GM18526 (cell line): ENCODE data around the gene BAIAP2L2.

Source experiments
- POLR2A ChIP-seq: IDR thresholded peaks from 3 replicates; pipeline ENCODE4 v1.6.1; 2011; ENCODE audit not compliant: insufficient read length; ENCODE audit errors: extremely low read depth

Gene BAIAP2L2, protein sequence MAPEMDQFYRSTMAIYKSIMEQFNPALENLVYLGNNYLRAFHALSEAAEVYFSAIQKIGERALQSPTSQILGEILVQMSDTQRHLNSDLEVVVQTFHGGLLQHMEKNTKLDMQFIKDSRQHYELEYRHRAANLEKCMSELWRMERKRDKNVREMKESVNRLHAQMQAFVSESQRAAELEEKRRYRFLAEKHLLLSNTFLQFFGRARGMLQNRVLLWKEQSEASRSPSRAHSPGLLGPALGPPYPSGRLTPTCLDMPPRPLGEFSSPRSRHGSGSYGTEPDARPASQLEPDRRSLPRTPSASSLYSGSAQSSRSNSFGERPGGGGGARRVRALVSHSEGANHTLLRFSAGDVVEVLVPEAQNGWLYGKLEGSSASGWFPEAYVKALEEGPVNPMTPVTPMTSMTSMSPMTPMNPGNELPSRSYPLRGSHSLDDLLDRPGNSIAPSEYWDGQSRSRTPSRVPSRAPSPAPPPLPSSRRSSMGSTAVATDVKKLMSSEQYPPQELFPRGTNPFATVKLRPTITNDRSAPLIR

DNA sequence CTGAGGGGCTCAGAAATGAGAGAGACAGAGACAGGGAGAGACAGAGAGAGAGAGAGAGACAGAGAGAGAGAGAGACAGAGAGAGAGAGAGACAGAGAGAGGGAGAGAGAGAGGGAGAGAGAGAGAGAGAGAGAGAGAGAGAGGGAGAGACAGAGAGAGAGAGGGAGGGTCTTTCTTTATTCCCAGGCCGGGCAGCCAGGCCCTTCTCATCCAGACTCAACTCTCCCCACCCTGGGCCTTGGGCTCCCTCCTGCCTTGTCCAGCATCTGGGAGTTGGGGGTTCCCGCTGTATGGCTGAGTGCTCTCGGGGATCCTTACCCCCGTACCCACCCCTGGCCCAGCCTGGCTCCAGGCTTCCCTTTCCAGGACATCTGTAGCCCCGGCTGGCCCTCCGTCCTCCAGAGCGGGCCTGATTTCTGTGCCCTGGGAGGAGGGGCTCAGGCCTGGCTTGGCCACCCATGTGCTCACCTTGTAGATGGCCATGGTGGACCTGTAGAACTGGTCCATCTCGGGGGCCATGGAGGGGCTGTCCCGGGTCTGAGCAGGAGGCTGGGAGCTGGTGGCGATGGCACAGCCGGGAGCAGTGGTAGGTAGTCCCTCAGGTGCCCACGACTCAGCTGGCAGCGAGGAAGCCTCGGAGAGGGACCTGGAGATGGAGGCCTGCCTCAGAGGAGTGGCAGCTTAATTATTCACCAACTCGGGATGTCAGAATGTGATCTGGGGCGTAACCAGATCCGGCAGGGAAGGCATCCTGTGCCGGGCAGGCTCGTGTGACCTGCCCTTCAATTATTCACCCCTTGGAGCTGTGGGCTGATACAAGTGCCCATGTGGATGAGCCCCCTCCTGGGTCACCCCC, at the start of gene BAIAP2L2:
BAIAP2L2 (minus strand) TSS at position 677 of the 855 bp plus-strand sequence; CDS start at position 518, 159 bp downstream.
- TF ChIP-seq POLR2A: no peak

DNA sequence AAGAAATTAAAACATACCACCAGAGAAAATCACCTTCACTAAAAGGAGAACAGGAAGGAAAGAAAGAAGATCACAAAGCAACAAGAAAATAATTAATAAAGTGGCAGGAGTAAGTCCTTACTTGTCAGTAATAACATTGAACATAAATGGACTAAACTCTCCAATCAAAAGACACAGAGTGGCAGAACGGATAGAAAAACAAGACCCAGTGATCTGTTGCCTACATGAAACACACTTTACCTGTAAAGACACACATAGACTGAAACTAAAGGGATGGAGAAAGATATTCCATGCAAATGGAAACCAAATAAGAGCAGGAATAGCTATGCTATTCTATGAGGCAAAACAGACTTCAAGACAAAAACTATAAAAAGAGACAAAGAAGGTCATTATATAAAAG, 45.2 kb upstream of the BAIAP2L2 start:
- no peak for TF ChIP-seq POLR2A

DNA sequence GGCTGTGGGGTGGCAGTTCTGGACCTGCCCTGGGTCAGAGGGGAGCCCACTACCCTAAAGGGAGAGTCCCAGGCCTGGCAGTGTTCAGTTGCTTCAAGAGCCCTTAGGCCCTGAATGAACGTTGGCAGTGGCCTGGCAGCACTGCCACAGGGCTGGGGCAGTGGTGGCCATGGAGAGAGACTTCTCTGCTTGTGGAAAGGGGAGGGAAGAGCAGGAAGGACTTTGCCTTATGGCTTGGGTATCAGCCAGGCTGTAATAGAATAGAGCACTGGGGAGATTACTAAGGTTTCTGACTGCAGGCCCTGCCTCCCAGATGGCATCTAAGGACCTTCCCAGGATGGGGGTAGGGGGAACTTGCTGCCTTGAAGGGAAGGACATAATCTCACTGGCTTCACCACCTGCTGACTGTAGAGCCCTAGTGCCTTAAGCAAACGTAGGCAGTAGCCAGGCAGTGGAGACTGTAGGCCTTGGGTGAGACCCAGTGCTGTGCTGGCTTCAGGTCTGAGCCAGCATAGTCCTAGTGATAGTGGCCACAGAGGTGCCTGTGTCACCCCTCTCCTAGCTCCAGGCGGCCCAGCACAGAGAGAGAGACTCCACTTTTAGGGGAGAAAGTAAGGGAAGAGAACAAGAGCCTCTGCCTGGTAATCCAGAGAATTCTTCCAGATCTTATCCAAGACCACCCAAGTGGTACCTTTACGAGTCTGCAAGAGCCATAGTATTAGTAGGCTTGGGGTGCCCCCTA, 43.5 kb upstream of the BAIAP2L2 start:
- TF ChIP-seq POLR2A: no peak

DNA sequence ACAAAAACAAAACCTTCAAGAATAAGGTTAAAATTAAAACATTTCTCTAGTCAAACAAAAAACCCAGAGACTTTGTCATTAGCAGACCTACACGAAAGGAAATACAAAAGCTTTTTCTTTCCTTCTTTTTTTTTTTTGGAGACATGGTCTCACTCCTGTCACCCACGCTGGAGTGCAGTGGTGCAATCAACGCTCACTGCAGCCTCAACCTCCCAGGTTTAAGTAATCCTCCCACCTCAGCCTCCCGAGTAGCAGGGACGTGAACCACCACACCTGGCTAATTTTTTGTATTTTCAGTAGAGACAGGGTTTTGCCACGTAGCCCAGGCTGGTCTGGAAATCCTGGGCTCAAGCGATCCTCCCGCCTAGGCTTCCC, 40.6 kb upstream of the BAIAP2L2 start:
- no peak for TF ChIP-seq POLR2A

DNA sequence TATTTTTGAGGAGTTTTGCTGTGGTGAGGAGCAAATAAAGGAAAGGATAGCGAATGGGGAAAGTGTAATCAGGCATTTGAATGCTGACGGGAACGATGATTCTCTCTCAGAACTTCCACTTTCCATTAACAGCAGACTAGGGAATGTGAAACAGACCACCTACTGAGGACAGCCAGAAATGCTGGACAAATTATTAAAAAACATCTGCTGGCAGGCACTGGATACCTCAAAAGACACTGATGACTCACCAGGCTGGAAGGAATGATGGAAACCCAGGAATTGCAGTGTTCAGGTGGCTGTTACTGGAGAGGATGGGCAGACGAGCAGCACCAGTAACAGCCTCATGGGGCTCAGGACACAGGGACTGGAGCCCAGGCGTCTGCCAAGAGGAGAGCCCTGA, 37.8 kb upstream of the BAIAP2L2 start:
- TF ChIP-seq POLR2A: no peak

DNA sequence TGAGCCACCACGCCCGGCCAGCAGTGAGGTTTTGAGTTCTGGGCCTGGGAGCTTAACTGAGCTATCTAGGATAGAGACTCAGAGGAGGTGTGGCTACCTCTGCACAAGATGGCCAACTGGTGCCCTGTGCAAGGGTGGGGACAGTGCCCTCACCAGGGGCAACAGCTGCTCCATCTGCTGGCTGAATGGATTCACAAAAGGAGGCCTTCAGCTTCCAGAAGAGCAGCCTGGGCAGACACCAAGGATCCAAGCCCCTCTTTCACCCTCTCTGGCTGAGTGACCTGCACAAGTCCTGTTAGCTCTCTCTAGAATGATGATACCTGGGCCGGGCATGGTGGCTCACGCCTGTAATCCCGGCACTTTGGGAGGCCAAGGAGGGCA, 33.5 kb upstream of the BAIAP2L2 start:
- no peak for TF ChIP-seq POLR2A

DNA sequence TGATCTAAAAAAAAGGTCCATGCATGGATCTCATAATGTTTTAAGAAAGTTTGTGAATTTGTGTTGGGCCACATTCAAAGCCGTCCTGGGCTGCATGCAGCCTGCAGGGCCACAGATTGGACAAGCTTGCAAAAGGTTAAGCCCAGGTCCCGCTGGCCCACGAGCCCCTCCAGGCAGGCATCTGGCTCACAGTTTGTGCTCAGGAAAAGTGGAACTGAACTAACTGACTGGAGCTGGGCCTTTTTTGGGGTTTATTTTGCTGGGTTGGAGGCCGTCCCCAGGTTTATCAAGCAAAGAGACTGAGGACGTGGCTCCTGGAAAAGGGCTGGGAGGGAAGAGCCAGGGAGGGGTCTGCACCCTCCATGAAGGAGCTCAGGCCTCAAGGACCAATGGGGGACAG, 32.1 kb upstream of the BAIAP2L2 start:
- no peak for TF ChIP-seq POLR2A

DNA sequence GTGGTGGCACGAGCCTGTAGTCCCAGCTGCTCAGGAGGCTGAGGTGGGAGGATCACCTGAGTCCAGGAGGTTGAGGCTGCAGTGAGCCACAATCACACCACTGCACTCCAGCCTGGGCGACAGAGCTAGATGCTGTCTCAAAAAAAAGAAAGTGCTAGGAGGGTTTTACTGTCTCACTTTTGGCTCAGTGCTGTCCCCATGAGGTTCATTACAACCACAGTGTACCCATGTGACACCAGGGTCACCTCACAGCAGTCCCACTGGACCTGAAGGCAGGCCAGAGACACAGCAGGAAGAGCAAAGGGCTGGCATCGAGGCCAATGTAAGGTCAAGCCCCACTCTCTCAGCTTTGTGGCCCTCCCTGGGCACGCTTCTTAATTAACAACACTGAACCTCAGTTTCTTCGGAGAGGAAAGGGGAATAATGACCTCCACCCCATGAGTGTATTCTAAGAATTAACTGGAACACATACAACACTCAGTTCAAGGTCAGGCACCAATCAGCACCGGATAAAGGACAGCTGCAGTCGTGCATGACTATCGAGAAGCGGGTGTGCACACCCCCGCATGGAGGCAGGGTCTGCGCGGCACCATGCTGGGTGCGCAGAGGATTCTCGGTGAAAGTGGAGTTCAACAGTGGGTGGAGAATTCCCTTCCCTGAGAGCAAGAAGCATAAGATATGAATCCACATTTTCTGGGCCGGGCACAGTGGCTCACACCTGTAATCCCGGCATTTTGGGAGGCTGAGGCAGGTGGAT, 30.9 kb upstream of the BAIAP2L2 start:
- TF ChIP-seq POLR2A: no peak

DNA sequence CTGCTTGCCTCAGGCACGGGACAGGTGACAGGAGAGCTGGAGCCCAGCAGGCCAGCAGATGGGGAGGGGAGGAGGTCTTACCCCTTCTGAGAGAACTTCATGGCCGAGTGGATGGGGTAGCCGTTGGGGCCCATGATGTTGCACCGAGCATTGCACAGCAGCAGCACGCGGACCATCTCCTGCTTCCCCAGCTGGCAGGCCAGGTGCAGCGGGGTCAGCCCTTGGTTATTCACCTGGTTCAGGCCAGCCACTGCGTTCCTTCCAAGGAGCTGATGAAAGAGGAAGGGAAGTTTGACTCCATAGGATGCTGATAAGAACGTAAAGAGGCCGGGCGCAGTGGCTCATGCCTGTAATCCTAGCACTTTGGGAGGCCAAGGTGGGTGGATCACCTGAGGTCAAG, 29.4 kb upstream of the BAIAP2L2 start:
- TF ChIP-seq POLR2A: no peak

DNA sequence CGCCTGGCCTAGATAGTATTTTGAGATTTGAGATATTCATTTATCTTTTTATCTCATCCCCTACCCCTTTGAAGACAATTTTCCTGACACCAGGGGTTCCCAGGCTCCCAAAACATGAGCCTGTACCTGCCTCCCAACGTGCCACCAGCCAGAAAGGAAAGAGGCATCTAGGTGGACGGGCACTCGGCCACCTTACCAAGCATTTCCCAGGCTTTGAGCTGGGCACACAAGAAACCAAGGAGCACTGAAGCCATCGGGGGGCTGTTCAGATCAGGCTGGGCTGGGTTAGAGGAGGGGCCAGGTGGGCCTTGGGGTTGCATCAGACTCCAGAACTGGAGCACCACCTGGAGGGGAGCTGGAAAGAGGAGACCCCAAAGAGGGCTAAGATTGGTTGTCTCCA, 28.5 kb upstream of the BAIAP2L2 start:
- TF ChIP-seq POLR2A: no peak

DNA sequence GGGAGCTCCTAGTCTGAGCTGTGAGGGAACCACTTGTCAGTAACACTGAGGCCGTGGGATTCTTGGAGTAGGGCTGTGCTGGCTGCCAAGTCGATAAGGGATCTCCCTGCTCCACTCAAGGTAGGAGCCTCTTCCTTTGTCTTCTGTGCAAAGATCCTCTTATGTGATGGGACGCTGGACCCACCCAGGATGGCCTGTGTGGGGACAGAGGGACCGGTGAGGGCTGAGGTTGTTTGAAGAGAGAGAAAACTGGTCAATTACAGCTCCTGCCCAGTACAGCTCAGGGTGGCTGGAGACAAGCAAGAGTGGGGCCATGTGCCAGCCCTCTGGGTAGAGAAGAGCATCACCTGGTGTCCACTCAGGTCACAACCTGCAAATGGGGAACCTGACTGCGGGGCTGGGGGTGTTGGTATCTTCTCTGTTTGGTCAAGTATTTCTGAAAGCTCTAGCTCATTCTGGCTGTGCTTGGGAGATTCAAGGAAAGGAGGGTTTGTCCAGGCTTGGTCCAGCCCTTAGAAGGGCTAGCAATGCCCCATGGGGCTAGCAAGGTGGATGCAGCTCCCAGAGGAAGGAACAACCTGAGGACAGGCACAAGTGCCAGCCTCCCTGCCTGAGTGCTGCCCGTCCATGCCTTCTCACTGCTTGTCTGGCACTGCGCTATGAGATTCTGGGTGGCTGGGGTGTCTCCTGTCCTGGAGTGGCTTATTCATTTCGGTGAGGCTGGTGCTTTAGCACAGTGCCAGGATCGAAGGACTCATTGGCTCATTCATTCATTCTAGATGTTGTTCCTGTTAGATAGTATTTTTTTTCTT, 27.6 kb upstream of the BAIAP2L2 start:
- no peak for TF ChIP-seq POLR2A

DNA sequence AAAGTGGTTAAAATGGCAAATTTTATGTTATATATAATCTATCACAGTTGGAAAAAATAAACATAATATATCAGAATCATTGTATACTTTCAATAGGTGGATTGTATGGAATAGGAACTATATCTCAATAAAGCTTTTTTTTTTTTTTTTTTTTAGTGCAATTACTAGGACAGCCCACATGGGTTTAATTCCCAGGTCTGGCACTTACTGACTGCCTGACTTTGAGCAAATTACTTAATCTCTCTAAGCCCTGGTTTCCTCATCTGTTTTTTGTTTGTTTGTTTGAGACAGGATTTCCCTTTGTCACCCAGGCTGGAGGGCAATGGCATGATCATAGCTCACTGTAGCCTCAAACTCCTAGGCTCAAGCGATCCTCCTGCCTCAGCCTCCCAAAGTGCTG, 26.1 kb upstream of the BAIAP2L2 start:
- TF ChIP-seq POLR2A: no peak

DNA sequence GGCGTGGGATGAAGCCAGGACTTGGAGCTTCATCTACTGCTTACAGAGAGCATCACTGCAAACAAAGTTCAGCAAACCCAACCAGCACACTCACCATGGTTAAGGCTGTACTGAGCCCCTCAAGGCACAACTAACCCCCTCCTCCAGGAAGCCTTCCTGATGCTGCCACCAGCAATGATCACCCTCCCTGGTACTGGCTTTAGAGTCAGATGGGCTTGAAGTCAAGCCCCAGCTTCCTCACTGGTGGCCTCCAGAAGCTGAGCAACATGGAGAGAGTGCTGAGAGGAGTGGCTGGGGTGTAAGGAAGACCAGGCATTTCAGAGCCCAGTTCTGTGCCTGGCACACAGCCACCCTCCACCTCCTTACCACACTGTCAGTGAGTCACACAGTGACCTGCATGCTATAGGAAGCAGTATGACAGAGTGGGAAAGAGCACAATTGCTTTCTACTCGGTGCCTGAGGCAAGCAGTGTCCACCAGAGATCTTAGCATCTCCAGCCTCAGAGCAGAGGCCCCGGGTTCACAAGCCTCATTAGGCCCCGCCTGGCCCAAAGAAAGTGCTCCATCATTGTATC, 24.7 kb upstream of the BAIAP2L2 start:
- no peak for TF ChIP-seq POLR2A
